SK-N-SH (cell line): Measurements from ENCODE around the gene SEC23IP. TPM values are rescaled to one million over a fixed set of nuclear protein-coding genes. Genes with fewer than 3 reads are reported as not detected.

ENCODE experiments used
- CTCF ChIA-PET: fragments of 300-600, 350-600 bp; formaldehyde crosslinking; extraction: SDS; loops from one replicate; lab custom pipeline; 2021; lab: Yijun Ruan, JAX
- POLR2A ChIA-PET: fragments of 350-600 bp; sonication (Branson Sonifier 250); formaldehyde crosslinking; extraction: SDS; loops from one replicate; lab custom pipeline; 2020; ENCODE audit warnings: antibody characterized with exemption, inconsistent platforms; lab: Yijun Ruan, JAX
- DNase-seq: peaks from one replicate; pipeline ENCODE4 v3.0.0; 2012
- H2AFZ ChIP-seq: fragments of 200-600 bp; sonication (generic); 2 replicates; pipeline ENCODE4 v1.8.1; 2016; ENCODE audit warnings: antibody characterized with exemption, mild to moderate bottlenecking, low read depth
- H3F3A ChIP-seq: fragments of 200-600 bp; sonication (generic); replicated peaks from 2 replicates; pipeline ENCODE3; 2016; ENCODE audit warnings: antibody characterized with exemption, mild to moderate bottlenecking; ENCODE audit not compliant: insufficient read depth
- H3K27ac ChIP-seq, 2 experiments: fragments of 200-500 bp in 1 of 2; fragments of 200-600 bp in 1 of 2; sonication (Bioruptor generic) in 1 of 2; sonication (generic), shearing (Covaris generic) in 1 of 2; 2 replicates each; pipeline versions ENCODE4 v1.5.1 to v1.6.1; 2014 to 2016; ENCODE audit warnings: low read depth in 2 of 2, inconsistent platforms in 1 of 2, low read length in 1 of 2, mild to moderate bottlenecking in 1 of 2, mixed read lengths in 1 of 2
- H3K27me3 ChIP-seq: fragments of 200-600 bp; sonication (generic), shearing (Covaris generic); 2 replicates; pipeline ENCODE4 v1.6.1; 2016; ENCODE audit warnings: mixed run types; ENCODE audit not compliant: insufficient read depth
- H3K36me3 ChIP-seq, 2 experiments: fragments of 200-500 bp in 1 of 2; fragments of 200-600 bp in 1 of 2; sonication (Bioruptor generic) in 1 of 2; sonication (generic) in 1 of 2; replicated peaks in 1 of 2; 2 replicates each; pipeline versions ENCODE3 to v1.5.1; 2014 to 2016; ENCODE audit warnings: low read length in 1 of 2, mild to moderate bottlenecking in 1 of 2; ENCODE audit not compliant: insufficient read depth in 2 of 2, control insufficient read depth in 1 of 2
- H3K4me1 ChIP-seq, 2 experiments: fragments of 200-500 bp in 1 of 2; fragments of 200-600 bp in 1 of 2; sonication (Bioruptor generic) in 1 of 2; sonication (generic), shearing (Covaris generic) in 1 of 2; 2 replicates each; pipeline versions ENCODE4 v1.5.1 to v1.6.1; 2014 to 2016; ENCODE audit warnings: low read depth in 1 of 2, low read length in 1 of 2, mixed run types in 1 of 2; ENCODE audit not compliant: insufficient read depth in 2 of 2, control insufficient read depth in 1 of 2
- H3K4me2 ChIP-seq: fragments of 200-600 bp; sonication (generic), shearing (Covaris generic); 2 replicates; pipeline ENCODE4 v1.6.1; 2017; ENCODE audit warnings: mixed run types
- H3K4me3 ChIP-seq, 2 experiments: fragments of 200-500 bp in 1 of 2; fragments of 200-600 bp in 1 of 2; sonication (Bioruptor generic) in 1 of 2; sonication (generic), shearing (Covaris generic) in 1 of 2; 2 replicates each; pipeline versions ENCODE4 v1.5.1 to v1.8.1; 2014 to 2016; ENCODE audit warnings: low read depth in 2 of 2, inconsistent platforms in 1 of 2, low read length in 1 of 2, mild to moderate bottlenecking in 1 of 2, mixed read lengths in 1 of 2, moderate library complexity in 1 of 2
- H3K79me2 ChIP-seq: fragments of 200-600 bp; sonication (generic); 2 replicates; pipeline ENCODE4 v1.8.1; 2017; ENCODE audit warnings: mild to moderate bottlenecking; ENCODE audit not compliant: insufficient read depth
- H3K9ac ChIP-seq: fragments of 200-600 bp; sonication (generic); 2 replicates; pipeline ENCODE4 v1.6.1; 2017; ENCODE audit warnings: mixed run types
- H3K9me2 ChIP-seq: fragments of 200-600 bp; sonication (generic); 2 replicates; pipeline ENCODE4 v1.6.1; 2017; ENCODE audit warnings: mixed run types
- H3K9me3 ChIP-seq: fragments of 200-600 bp; sonication (generic); 2 replicates; pipeline ENCODE4 v1.6.1; 2017; ENCODE audit warnings: mixed run types, mild to moderate bottlenecking, moderate library complexity
- H4K20me1 ChIP-seq: fragments of 200-600 bp; sonication (generic); 2 replicates; pipeline ENCODE4 v1.6.1; 2017; ENCODE audit warnings: mild to moderate bottlenecking, mixed run types; ENCODE audit not compliant: insufficient read depth
- CHD2 ChIP-seq: fragments of 150-350 bp; IDR thresholded peaks from 2 replicates; pipeline ENCODE4 v1.6.1; 2018; ENCODE audit warnings: low read length; ENCODE audit not compliant: partially characterized antibody
- EP300 ChIP-seq, 2 experiments: IDR thresholded peaks; 2 replicates each; pipeline versions ENCODE4 v1.4.0 to v1.6.1; 2012; ENCODE audit warnings: borderline replicate concordance in 1 of 2, low read depth in 1 of 2, low read length in 1 of 2
- EZH2phosphoT487 ChIP-seq: fragments of 200-600 bp; sonication (generic); IDR thresholded peaks from 2 replicates; pipeline ENCODE4 v1.6.1; 2017; ENCODE audit warnings: low read depth, mixed run types, mild to moderate bottlenecking, antibody characterized with exemption, moderate library complexity, borderline replicate concordance
- FOSL2 ChIP-seq: IDR thresholded peaks from 2 replicates; pipeline ENCODE4 v1.4.0; 2012; ENCODE audit warnings: low read depth, mild to moderate bottlenecking, moderate library complexity, borderline replicate concordance
- FOXM1 ChIP-seq: IDR thresholded peaks from 2 replicates; pipeline ENCODE4 v1.4.0; 2012; ENCODE audit warnings: low read depth, mild to moderate bottlenecking
- GABPA ChIP-seq: IDR thresholded peaks from 2 replicates; pipeline ENCODE4 v1.4.0; 2012; ENCODE audit warnings: low read depth, mild to moderate bottlenecking
- JUND ChIP-seq: IDR thresholded peaks from 2 replicates; pipeline ENCODE4 v1.4.0; 2012
- MEF2A ChIP-seq: IDR thresholded peaks from 2 replicates; pipeline ENCODE4 v1.4.0; 2012; ENCODE audit warnings: low read depth, borderline replicate concordance
- NFIC ChIP-seq: IDR thresholded peaks from 2 replicates; pipeline ENCODE4 v1.4.0; 2012; ENCODE audit warnings: borderline replicate concordance
- RAD21 ChIP-seq: IDR thresholded peaks from 2 replicates; pipeline ENCODE4 v1.6.1; 2012; ENCODE audit warnings: mild to moderate bottlenecking, low read length
- RCOR1 ChIP-seq: fragments of 150-350 bp; IDR thresholded peaks from 2 replicates; pipeline ENCODE4 v1.6.1; 2017; ENCODE audit warnings: antibody characterized with exemption, low read length
- RXRA ChIP-seq: IDR thresholded peaks from 2 replicates; pipeline ENCODE4 v1.4.0; 2012; ENCODE audit warnings: low read depth, mild to moderate bottlenecking, borderline replicate concordance
- SIN3A ChIP-seq: IDR thresholded peaks from 2 replicates; pipeline ENCODE4 v1.6.1; 2012; ENCODE audit warnings: low read depth, mild to moderate bottlenecking, low read length, moderate library complexity, borderline replicate concordance
- WGBS: methylation state at CpG from one replicate; pipeline ENCODE4 v1.1.6; 2017; ENCODE audit warnings: low lambda C conversion rate; 5-methylcytosine and 5-hydroxymethylcytosine counted together
- polyA plus RNA-seq, 3 experiments: library from polyadenylated mRNA; depleted of rRNA; stranded (reverse); fragments of >200 nt; gene quantifications; 2 replicates each; pipeline ENCODE4 v1.2.3, GENCODE V29; 2012
- TF ChIP-seq, protein P1 (sequence below): IDR thresholded peaks from 2 replicates; pipeline ENCODE4 v1.4.0; 2012; ENCODE audit warnings: low read depth
- TF ChIP-seq, protein P2 (sequence below): IDR thresholded peaks from 2 replicates; pipeline ENCODE4 v1.4.0; 2012; ENCODE audit warnings: low read depth, borderline replicate concordance
- TF ChIP-seq, protein P3 (sequence below): IDR thresholded peaks from 2 replicates; pipeline ENCODE4 v1.4.0; 2012; ENCODE audit warnings: low read depth, borderline replicate concordance
- TF ChIP-seq, protein P4 (sequence below): IDR thresholded peaks from 2 replicates; pipeline ENCODE4 v1.6.1; 2012; ENCODE audit warnings: mild to moderate bottlenecking, low read depth, low read length, moderate library complexity

Gene SEC23IP
- polyA plus RNA-seq, 1 of the 3 experiments (the other 2 are of a cell fraction) = 23.8 TPM

DNA sequence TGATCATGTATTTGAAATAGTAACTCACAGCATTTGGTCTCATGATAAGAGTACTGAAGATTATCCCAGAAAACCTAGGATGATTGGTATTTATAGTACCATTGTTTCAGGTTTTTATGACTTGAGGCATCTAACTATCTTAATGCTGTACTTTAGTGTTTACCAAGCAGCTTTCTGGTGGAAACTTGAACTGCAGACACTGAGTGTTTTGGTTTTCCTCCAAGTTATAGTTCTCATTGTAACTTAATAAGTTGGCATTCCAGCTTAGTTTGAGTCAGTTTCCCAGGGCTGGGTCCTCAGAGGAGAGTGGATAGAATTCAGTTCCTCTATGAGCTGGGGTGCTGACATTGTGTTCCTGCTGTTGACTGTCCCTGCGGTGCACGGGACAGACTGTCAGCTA lies 50.4 kb downstream of the SEC23IP start:
- TF ChIP-seq EZH2phosphoT487 = no peak
- TF ChIP-seq, protein P1, sequence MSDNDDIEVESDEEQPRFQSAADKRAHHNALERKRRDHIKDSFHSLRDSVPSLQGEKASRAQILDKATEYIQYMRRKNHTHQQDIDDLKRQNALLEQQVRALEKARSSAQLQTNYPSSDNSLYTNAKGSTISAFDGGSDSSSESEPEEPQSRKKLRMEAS = no peak
- TF ChIP-seq GABPA = no peak
- TF ChIP-seq NFIC = no peak
- TF ChIP-seq, protein P2, sequence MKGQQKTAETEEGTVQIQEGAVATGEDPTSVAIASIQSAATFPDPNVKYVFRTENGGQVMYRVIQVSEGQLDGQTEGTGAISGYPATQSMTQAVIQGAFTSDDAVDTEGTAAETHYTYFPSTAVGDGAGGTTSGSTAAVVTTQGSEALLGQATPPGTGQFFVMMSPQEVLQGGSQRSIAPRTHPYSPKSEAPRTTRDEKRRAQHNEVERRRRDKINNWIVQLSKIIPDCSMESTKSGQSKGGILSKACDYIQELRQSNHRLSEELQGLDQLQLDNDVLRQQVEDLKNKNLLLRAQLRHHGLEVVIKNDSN = no peak
- TF ChIP-seq FOXM1 = no peak
- TF ChIP-seq FOSL2 = no peak
- TF ChIP-seq, protein P3, sequence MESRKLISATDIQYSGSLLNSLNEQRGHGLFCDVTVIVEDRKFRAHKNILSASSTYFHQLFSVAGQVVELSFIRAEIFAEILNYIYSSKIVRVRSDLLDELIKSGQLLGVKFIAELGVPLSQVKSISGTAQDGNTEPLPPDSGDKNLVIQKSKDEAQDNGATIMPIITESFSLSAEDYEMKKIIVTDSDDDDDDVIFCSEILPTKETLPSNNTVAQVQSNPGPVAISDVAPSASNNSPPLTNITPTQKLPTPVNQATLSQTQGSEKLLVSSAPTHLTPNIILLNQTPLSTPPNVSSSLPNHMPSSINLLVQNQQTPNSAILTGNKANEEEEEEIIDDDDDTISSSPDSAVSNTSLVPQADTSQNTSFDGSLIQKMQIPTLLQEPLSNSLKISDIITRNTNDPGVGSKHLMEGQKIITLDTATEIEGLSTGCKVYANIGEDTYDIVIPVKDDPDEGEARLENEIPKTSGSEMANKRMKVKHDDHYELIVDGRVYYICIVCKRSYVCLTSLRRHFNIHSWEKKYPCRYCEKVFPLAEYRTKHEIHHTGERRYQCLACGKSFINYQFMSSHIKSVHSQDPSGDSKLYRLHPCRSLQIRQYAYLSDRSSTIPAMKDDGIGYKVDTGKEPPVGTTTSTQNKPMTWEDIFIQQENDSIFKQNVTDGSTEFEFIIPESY = no peak
- TF ChIP-seq RXRA = no peak
- no peak for TF ChIP-seq SIN3A
- no peak for TF ChIP-seq CHD2
- no peak for TF ChIP-seq EP300 (IDR thresholded peaks at IDR 0.05; ENCODE audit: borderline replicate concordance in 1 of 2, low read depth in 1 of 2, low read length in 1 of 2)
- TF ChIP-seq RCOR1 = no peak
- no peak for TF ChIP-seq MEF2A
- TF ChIP-seq, all 33 proteins: peak for 0
- Histone ChIP-seq H3K9me3 (no peaks in the 10 kb centered on the region), H4K20me1 (no peaks in the 10 kb centered on the region), H3K79me2 (no peaks in the 10 kb centered on the region), H3K9me2 (no peaks in the 10 kb centered on the region), H3K4me3 (no peak overlapping the region), H3K4me2 (no peak overlapping the region), H2AFZ (no peak overlapping the region), H3K4me1 (peaks cover 0 to 4% of the 10 kb centered on the region in 2 experiments; a peak in 2 of 4 replicates), H3K36me3 (peaks cover 48 to 53% of the 10 kb centered on the region in 2 experiments), H3K27me3 (no peaks in the 10 kb centered on the region), H3K27ac (no peak overlapping the region), H3F3A (peaks cover 5% of the 10 kb centered on the region), H3K9ac (no peak overlapping the region)
- DNase-seq = no peak
- WGBS = 92% methylated on average over 2 of the region's 2 CpGs
- ChIA-PET POLR2A (no interaction called here), CTCF (interaction anchor here (1.0 to 1.4 kb wide), 2 partner anchors 10 to 192 kb away, joined by 3 to 4 read pairs; no protein-coding TSS in a partner anchor)

DNA sequence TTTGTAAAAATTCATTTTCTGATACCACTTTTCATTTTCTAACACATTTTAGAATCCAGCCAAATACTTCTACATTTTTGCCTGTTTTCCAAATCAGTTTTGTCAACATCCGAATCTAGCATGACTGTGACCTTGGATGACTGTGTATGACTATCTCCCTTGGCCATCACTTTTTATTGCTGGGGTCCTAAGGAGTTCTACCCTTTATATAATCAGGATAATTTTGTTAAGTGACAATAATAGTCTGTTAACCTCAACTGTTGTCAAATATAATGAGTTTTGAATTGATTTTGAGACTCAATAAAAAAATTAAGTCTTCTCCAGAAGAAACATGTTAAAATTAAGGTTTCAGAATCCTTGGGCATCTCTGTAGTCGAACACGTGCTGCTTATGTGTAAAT lies 53.3 kb downstream of the SEC23IP start:
- no peak for DNase-seq
- H3K27me3 ChIP-seq = no peaks in the 10 kb centered on the region
- TF ChIP-seq, protein P3 = no peak
- no peak for TF ChIP-seq RAD21
- no peak for TF ChIP-seq CHD2
- TF ChIP-seq FOXM1 = no peak
- TF ChIP-seq JUND = no peak
- TF ChIP-seq, protein P2 = no peak
- TF ChIP-seq RXRA = no peak
- TF ChIP-seq, protein P4, sequence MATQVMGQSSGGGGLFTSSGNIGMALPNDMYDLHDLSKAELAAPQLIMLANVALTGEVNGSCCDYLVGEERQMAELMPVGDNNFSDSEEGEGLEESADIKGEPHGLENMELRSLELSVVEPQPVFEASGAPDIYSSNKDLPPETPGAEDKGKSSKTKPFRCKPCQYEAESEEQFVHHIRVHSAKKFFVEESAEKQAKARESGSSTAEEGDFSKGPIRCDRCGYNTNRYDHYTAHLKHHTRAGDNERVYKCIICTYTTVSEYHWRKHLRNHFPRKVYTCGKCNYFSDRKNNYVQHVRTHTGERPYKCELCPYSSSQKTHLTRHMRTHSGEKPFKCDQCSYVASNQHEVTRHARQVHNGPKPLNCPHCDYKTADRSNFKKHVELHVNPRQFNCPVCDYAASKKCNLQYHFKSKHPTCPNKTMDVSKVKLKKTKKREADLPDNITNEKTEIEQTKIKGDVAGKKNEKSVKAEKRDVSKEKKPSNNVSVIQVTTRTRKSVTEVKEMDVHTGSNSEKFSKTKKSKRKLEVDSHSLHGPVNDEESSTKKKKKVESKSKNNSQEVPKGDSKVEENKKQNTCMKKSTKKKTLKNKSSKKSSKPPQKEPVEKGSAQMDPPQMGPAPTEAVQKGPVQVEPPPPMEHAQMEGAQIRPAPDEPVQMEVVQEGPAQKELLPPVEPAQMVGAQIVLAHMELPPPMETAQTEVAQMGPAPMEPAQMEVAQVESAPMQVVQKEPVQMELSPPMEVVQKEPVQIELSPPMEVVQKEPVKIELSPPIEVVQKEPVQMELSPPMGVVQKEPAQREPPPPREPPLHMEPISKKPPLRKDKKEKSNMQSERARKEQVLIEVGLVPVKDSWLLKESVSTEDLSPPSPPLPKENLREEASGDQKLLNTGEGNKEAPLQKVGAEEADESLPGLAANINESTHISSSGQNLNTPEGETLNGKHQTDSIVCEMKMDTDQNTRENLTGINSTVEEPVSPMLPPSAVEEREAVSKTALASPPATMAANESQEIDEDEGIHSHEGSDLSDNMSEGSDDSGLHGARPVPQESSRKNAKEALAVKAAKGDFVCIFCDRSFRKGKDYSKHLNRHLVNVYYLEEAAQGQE = no peak

More for the DNA sequence above, 53.3 kb downstream of the SEC23IP start:
- no peaks in the 10 kb centered on the region for H3K9me2 ChIP-seq
- no peak overlapping the region for H3K4me2 ChIP-seq
- ChIA-PET POLR2A (no interaction called here), CTCF (interaction anchor here (1.2 kb wide), 1 partner anchor 311 kb away, joined by 3 read pairs; no protein-coding TSS in a partner anchor)
- peaks cover 0 to 4% of the 10 kb centered on the region in 2 experiments; a peak in 2 of 4 replicates for H3K4me1 ChIP-seq
- no peaks in the 10 kb centered on the region for H3K79me2 ChIP-seq
- H2AFZ ChIP-seq = no peak overlapping the region
- no peaks in the 10 kb centered on the region for H4K20me1 ChIP-seq
- peaks cover 6% of the 10 kb centered on the region for H3F3A ChIP-seq
- no peak overlapping the region for H3K9ac ChIP-seq
- H3K27ac ChIP-seq = peak overlapping the region in 1 of 2 experiments; percentile 35; a peak in 1 of 4 replicates
- no peak overlapping the region for H3K4me3 ChIP-seq
- WGBS = 83% methylated on average over 3 of the region's 3 CpGs
- H3K36me3 ChIP-seq = peaks cover 38 to 40% of the 10 kb centered on the region in 2 experiments
- H3K9me3 ChIP-seq = no peaks in the 10 kb centered on the region
